ENCODE measurements around the gene ENOX1.

Gene ENOX1

GRCh38 chr13:43785261-43785649 lies 1.5 kb downstream of the ENOX1 start:
- DNase-seq: no peak

GRCh38 chr13:43784496-43784895 lies 2.3 kb downstream of the ENOX1 start:
- no peak for DNase-seq

- DNase-seq: no peak
Observed at GRCh38 chr13:43783820-43784219, 3.0 kb downstream of the ENOX1 start.

- no peak for DNase-seq
Observed at GRCh38 chr13:43782686-43783085, 4.1 kb downstream of the ENOX1 start.

- no peak for DNase-seq
Observed at GRCh38 chr13:43780666-43781065, 6.1 kb downstream of the ENOX1 start.

- DNase-seq: no peak
Observed at GRCh38 chr13:43776501-43777079, 10.2 kb downstream of the ENOX1 start.

GRCh38 chr13:43776006-43776405 lies 10.8 kb downstream of the ENOX1 start:
- no peak for DNase-seq

GRCh38 chr13:43773602-43774001 lies 13.2 kb downstream of the ENOX1 start:
- no peak for DNase-seq

GRCh38 chr13:43770871-43771270 lies 15.9 kb downstream of the ENOX1 start:
- DNase-seq: no peak

- no peak for DNase-seq
Observed at GRCh38 chr13:43769529-43769928, 17.2 kb downstream of the ENOX1 start.

- no peak for DNase-seq
Observed at GRCh38 chr13:43767341-43767931, 19.3 kb downstream of the ENOX1 start.

- DNase-seq: no peak
Observed at GRCh38 chr13:43766725-43767124, 20.0 kb downstream of the ENOX1 start.

GRCh38 chr13:43764349-43764748 lies 22.4 kb downstream of the ENOX1 start:
- no peak for DNase-seq

- no peak for DNase-seq
Observed at GRCh38 chr13:43763143-43763759, 23.5 kb downstream of the ENOX1 start.

- no peak for DNase-seq
Observed at GRCh38 chr13:43761616-43762315, 25.0 kb downstream of the ENOX1 start.

GRCh38 chr13:43760257-43760656 lies 26.5 kb downstream of the ENOX1 start:
- DNase-seq: no peak

GRCh38 chr13:43758834-43759233 lies 27.9 kb downstream of the ENOX1 start:
- no peak for DNase-seq

GRCh38 chr13:43757266-43757665 lies 29.5 kb downstream of the ENOX1 start:
- DNase-seq: no peak

- DNase-seq: no peak
Observed at GRCh38 chr13:43755844-43756243, 30.9 kb downstream of the ENOX1 start.

GRCh38 chr13:43751624-43752023 lies 35.1 kb downstream of the ENOX1 start:
- DNase-seq: no peak

- no peak for DNase-seq
Observed at GRCh38 chr13:43749503-43749902, 37.3 kb downstream of the ENOX1 start.

GRCh38 chr13:43744261-43745031 lies 42.3 kb downstream of the ENOX1 start:
- no peak for DNase-seq

GRCh38 chr13:43742911-43743310 lies 43.9 kb downstream of the ENOX1 start:
- no peak for DNase-seq
